Liver (tissue), 9 donors: ENCODE data around the gene IRS1. TPM values are rescaled to one million over a fixed set of nuclear protein-coding genes. Genes with fewer than 3 reads are reported as not detected.

Experiments used
- DNase-seq: peaks from one replicate; pipeline ENCODE4 v3.0.0-alpha.2; 2017; ENCODE audit warnings: low spot score
- H3K27ac ChIP-seq, 2 donors: one replicate each; pipeline ENCODE4 v1.7.0; 2013; ENCODE audit warnings: inconsistent platforms in 2 of 2, low read length in 2 of 2, control low read depth in 1 of 2, low read depth in 1 of 2, mild to moderate bottlenecking in 1 of 2
- H3K27me3 ChIP-seq, 4 donors: one replicate each; pipeline versions ENCODE4 v1.6.1 to v1.7.0; 2013; ENCODE audit warnings: low read length in 3 of 4, inconsistent platforms in 1 of 4, mild to moderate bottlenecking in 1 of 4, moderate library complexity in 1 of 4; ENCODE audit not compliant: control insufficient read depth in 4 of 4, insufficient read depth in 4 of 4
- H3K36me3 ChIP-seq, 4 donors: one replicate each; pipeline versions ENCODE4 v1.6.1 to v1.7.0; 2013; ENCODE audit warnings: low read length in 3 of 4, mild to moderate bottlenecking in 3 of 4, low read depth in 1 of 4, moderate library complexity in 1 of 4; ENCODE audit not compliant: control insufficient read depth in 4 of 4, insufficient read depth in 3 of 4
- H3K4me1 ChIP-seq, 4 donors: one replicate each; pipeline versions ENCODE4 v1.6.1 to v1.7.0; 2013; ENCODE audit warnings: low read length in 3 of 4, mild to moderate bottlenecking in 3 of 4, moderate library complexity in 1 of 4; ENCODE audit not compliant: control insufficient read depth in 4 of 4, insufficient read depth in 4 of 4
- H3K4me3 ChIP-seq, 3 donors: one replicate each; pipeline versions ENCODE4 v1.6.1 to v1.7.0; 2013; ENCODE audit warnings: low read length in 3 of 3, control low read depth in 1 of 3, low read depth in 1 of 3, mild to moderate bottlenecking in 1 of 3
- H3K9ac ChIP-seq, 2 donors: one replicate each; pipeline ENCODE4 v1.7.0; 2013; ENCODE audit warnings: low read length in 2 of 2, mild to moderate bottlenecking in 2 of 2, moderate library complexity in 2 of 2, control low read depth in 1 of 2, low read depth in 1 of 2
- H3K9me3 ChIP-seq, 4 donors: one replicate each; pipeline versions ENCODE4 v1.6.1 to v1.7.0; 2013; ENCODE audit warnings: low read length in 3 of 4; ENCODE audit not compliant: control insufficient read depth in 4 of 4
- ATF3 ChIP-seq: IDR thresholded peaks from 2 replicates; pipeline ENCODE4 v1.6.1; 2016; ENCODE audit warnings: antibody characterized with exemption
- CTCF ChIP-seq: fragments of 150-350 bp; IDR thresholded peaks from 2 replicates; pipeline ENCODE4 v1.5.1; 2017; ENCODE audit warnings: improper control_type of control experiment, low read depth, low read length; ENCODE audit not compliant: missing input control
- EGR1 ChIP-seq, 2 donors: IDR thresholded peaks; 2 replicates each; pipeline ENCODE4 v1.6.1; 2016 to 2018; ENCODE audit warnings: antibody characterized with exemption in 2 of 2, low read depth in 2 of 2
- FOXA1 ChIP-seq: IDR thresholded peaks from 2 replicates; pipeline ENCODE4 v1.6.1; 2016; ENCODE audit warnings: antibody characterized with exemption
- FOXA2 ChIP-seq: IDR thresholded peaks from 2 replicates; pipeline ENCODE4 v1.6.1; 2016; ENCODE audit warnings: antibody characterized with exemption
- GABPA ChIP-seq, 2 donors: IDR thresholded peaks in 1 of 2; conservative IDR thresholded peaks in 1 of 2; 2 replicates each; pipeline ENCODE4 v1.6.1; 2016; ENCODE audit warnings: antibody characterized with exemption in 2 of 2, mild to moderate bottlenecking in 1 of 2, moderate library complexity in 1 of 2
- HNF4A ChIP-seq, 2 donors: conservative IDR thresholded peaks; 2 replicates each; pipeline ENCODE4 v1.6.1; 2016; ENCODE audit warnings: antibody characterized with exemption in 2 of 2, mild to moderate bottlenecking in 2 of 2
- HNF4G ChIP-seq: IDR thresholded peaks from 2 replicates; pipeline ENCODE4 v1.6.1; 2016; ENCODE audit warnings: antibody characterized with exemption
- JUND ChIP-seq, 2 donors: IDR thresholded peaks; 2 replicates each; pipeline ENCODE4 v1.6.1; 2016; ENCODE audit warnings: antibody characterized with exemption in 2 of 2
- MAX ChIP-seq: IDR thresholded peaks from 2 replicates; pipeline ENCODE4 v1.6.1; 2016; ENCODE audit warnings: antibody characterized with exemption
- NR2F2 ChIP-seq: IDR thresholded peaks from 2 replicates; pipeline ENCODE4 v1.6.1; 2016; ENCODE audit warnings: antibody characterized with exemption
- RAD21 ChIP-seq, 2 donors: IDR thresholded peaks; 2 replicates each; pipeline ENCODE4 v1.6.1; 2016; ENCODE audit warnings: antibody characterized with exemption in 2 of 2, mild to moderate bottlenecking in 2 of 2
- RXRA ChIP-seq, 2 donors: IDR thresholded peaks; 2 replicates each; pipeline ENCODE4 v1.6.1; 2017 to 2018; ENCODE audit warnings: antibody characterized with exemption in 2 of 2, mild to moderate bottlenecking in 1 of 2
- SP1 ChIP-seq: IDR thresholded peaks from 2 replicates; pipeline ENCODE4 v1.6.1; 2018; ENCODE audit warnings: antibody characterized with exemption, mild to moderate bottlenecking
- TAF1 ChIP-seq: conservative IDR thresholded peaks from 2 replicates; pipeline ENCODE4 v1.6.1; 2016; ENCODE audit warnings: antibody characterized with exemption, mild to moderate bottlenecking
- YY1 ChIP-seq: IDR thresholded peaks from 2 replicates; pipeline ENCODE4 v1.6.1; 2016; ENCODE audit warnings: antibody characterized with exemption, mild to moderate bottlenecking
- WGBS: extraction: QIAGEN DNeasy Blood & Tissue Kit; methylation state at CpG from one replicate; pipeline ENCODE4 v1.1.7; 2013; 5-methylcytosine and 5-hydroxymethylcytosine counted together
- polyA plus RNA-seq, 2 donors: library from polyadenylated mRNA; stranded (reverse) in 1 of 2; unstranded in 1 of 2; fragments of 200-250 nt in 1 of 2; fragments of >200 nt in 1 of 2; fragmentation: Nextera tagmentation in 1 of 2; extraction: Ambion mirVana in 1 of 2; gene quantifications; one replicate each; pipeline versions ENCODE4 v1.2.1 to v1.2.3, GENCODE V29; 2013 to 2015
- total RNA-seq, 2 donors: library from RNA; depleted of rRNA; stranded (reverse); fragments of >200 nt; gene quantifications; one replicate each; pipeline ENCODE4 v1.2.3, GENCODE V29; 2014
- TF ChIP-seq, protein P1 (sequence below): IDR thresholded peaks from 2 replicates; pipeline ENCODE4 v1.6.1; 2016; ENCODE audit warnings: antibody characterized with exemption
- TF ChIP-seq, protein P2 (sequence below): IDR thresholded peaks from 2 replicates; pipeline ENCODE4 v1.6.1; 2016; ENCODE audit warnings: antibody characterized with exemption, mild to moderate bottlenecking
- donor health status: healthy.
- donor health status: healthy.
- donor health status: healthy.
- donor health status: healthy.
- donor health status: healthy.

The IRS1 gene
- total and polyA plus RNA-seq, 4 donors: 7.4 to 11.6 (median 8.6) TPM

GRCh38 chr2:226738821-226739544 is 60.6 kb downstream of the IRS1 start:
- no peak for DNase-seq
- 23% methylated on average over 6 of the region's 6 CpGs for WGBS
- H3K27ac ChIP-seq: peak overlapping the region; percentile 81 to 91

More at GRCh38 chr2:226738821-226739544, 60.6 kb downstream of the IRS1 start:
- TF ChIP-seq ATF3: no peak
- no peak for TF ChIP-seq YY1
- TF ChIP-seq, protein P1, sequence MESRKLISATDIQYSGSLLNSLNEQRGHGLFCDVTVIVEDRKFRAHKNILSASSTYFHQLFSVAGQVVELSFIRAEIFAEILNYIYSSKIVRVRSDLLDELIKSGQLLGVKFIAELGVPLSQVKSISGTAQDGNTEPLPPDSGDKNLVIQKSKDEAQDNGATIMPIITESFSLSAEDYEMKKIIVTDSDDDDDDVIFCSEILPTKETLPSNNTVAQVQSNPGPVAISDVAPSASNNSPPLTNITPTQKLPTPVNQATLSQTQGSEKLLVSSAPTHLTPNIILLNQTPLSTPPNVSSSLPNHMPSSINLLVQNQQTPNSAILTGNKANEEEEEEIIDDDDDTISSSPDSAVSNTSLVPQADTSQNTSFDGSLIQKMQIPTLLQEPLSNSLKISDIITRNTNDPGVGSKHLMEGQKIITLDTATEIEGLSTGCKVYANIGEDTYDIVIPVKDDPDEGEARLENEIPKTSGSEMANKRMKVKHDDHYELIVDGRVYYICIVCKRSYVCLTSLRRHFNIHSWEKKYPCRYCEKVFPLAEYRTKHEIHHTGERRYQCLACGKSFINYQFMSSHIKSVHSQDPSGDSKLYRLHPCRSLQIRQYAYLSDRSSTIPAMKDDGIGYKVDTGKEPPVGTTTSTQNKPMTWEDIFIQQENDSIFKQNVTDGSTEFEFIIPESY: no peak
- TF ChIP-seq RXRA (IDR thresholded peaks at IDR 0.05): peak; percentile 13 to 44
- TF ChIP-seq GABPA (IDR thresholded peaks at IDR 0.05 in 1 of 2, conservative IDR thresholded peaks at IDR 0.05 in 1 of 2): no peak
- peak; percentile 4 for TF ChIP-seq FOXA2
- TF ChIP-seq RAD21 (IDR thresholded peaks at IDR 0.05): no peak
- TF ChIP-seq JUND (IDR thresholded peaks at IDR 0.05): no peak
- TF ChIP-seq CTCF: no peak
- no peak for TF ChIP-seq EGR1 (IDR thresholded peaks at IDR 0.05; ENCODE audit: low read depth in 2 of 2)
- TF ChIP-seq HNF4G: no peak
- TF ChIP-seq HNF4A (conservative IDR thresholded peaks at IDR 0.05): peak; percentile 33 to 37
- no peak for TF ChIP-seq TAF1
- no peak for TF ChIP-seq FOXA1
- no peak for TF ChIP-seq MAX
- TF ChIP-seq NR2F2: no peak
- peak; percentile 69 for TF ChIP-seq SP1
- TF ChIP-seq, protein P2, sequence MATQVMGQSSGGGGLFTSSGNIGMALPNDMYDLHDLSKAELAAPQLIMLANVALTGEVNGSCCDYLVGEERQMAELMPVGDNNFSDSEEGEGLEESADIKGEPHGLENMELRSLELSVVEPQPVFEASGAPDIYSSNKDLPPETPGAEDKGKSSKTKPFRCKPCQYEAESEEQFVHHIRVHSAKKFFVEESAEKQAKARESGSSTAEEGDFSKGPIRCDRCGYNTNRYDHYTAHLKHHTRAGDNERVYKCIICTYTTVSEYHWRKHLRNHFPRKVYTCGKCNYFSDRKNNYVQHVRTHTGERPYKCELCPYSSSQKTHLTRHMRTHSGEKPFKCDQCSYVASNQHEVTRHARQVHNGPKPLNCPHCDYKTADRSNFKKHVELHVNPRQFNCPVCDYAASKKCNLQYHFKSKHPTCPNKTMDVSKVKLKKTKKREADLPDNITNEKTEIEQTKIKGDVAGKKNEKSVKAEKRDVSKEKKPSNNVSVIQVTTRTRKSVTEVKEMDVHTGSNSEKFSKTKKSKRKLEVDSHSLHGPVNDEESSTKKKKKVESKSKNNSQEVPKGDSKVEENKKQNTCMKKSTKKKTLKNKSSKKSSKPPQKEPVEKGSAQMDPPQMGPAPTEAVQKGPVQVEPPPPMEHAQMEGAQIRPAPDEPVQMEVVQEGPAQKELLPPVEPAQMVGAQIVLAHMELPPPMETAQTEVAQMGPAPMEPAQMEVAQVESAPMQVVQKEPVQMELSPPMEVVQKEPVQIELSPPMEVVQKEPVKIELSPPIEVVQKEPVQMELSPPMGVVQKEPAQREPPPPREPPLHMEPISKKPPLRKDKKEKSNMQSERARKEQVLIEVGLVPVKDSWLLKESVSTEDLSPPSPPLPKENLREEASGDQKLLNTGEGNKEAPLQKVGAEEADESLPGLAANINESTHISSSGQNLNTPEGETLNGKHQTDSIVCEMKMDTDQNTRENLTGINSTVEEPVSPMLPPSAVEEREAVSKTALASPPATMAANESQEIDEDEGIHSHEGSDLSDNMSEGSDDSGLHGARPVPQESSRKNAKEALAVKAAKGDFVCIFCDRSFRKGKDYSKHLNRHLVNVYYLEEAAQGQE: peak; percentile 48
- no peak overlapping the region for H3K4me3 ChIP-seq
- peaks cover 0 to 6% (median 0%) of the 10 kb centered on the region in 4 donors for H3K36me3 ChIP-seq
- H3K4me1 ChIP-seq: peaks cover 10 to 72% (median 42%) of the 10 kb centered on the region in 4 donors
- peak overlapping the region in 1 of 2 donors; percentile 71 for H3K9ac ChIP-seq
- no peaks in the 10 kb centered on the region for H3K27me3 ChIP-seq
- no peaks in the 10 kb centered on the region for H3K9me3 ChIP-seq
